IMR-90 (cell line): ENCODE results near the gene PCSK6.

Experiments
- CTCF ChIP-seq: conservative IDR thresholded peaks from 2 replicates; pipeline ENCODE4 v1.5.1; 2012; ENCODE audit warnings: mild to moderate bottlenecking, low read depth, low read length, improper control_type of control experiment
- MXI1 ChIP-seq: IDR thresholded peaks from 2 replicates; pipeline ENCODE4 v1.6.1; 2012; ENCODE audit warnings: low read depth, mild to moderate bottlenecking, low read length, moderate library complexity, borderline replicate concordance
- RFX5 ChIP-seq: IDR thresholded peaks from 2 replicates; pipeline ENCODE4 v1.8.0; 2012; ENCODE audit warnings: low read depth, mild to moderate bottlenecking, low read length, moderate library complexity

DNA sequence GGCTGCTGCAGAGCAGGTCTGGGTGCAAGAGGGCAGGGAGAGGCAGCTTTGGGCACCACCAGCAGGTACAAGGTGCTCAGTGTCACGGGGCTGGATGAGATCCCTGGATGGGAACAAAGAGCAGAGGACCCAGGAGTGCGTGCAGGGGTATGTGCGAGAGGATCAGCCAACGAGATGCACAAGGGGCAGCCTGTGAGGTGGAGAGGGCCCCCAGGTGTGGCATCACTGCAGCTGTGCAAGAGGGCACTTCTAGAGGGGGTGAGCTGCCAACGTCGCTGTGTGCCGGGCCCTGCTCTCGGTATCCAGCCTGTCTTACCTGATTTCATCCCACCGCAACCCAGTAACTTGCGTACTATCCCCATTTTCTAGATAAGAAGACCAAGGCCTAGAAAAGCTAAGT, 127.1 kb downstream of the PCSK6 start:
- TF ChIP-seq RFX5 (no peak), MXI1 (no peak), CTCF (no peak)
